ENCODE measurements around the gene ZGRF1.
"Not testable (repeated sequence)": the region's sequence is repeated elsewhere in the genome, so short reads cannot be mapped to it uniquely, and the experiment has no call there.

The ZGRF1 gene

DNA sequence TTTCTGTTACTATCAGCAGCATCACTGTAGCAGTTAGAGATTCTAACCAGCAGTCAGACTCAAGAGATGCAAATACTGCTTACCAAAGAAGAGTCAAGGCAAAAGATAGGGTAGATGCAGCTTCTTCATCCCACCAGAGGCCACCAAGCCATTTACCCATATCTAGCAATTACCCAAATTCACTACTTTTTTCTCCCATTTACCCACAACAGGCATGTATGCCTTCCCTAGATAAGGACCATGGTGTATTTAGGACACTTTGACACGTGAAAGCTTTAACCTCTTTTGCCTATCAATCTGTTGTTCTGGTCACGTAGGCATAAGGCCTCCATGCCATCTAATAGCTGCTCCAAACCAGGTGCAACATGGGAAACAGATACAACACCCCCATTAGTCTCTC lies 5.8 kb upstream of the ZGRF1 start:
- Histone ChIP-seq H3K4me3 (ENCODE audit: low read length) (no peak overlapping the region), H3K27me3 (ENCODE audit: insufficient read depth, low read length) (no peaks in the 10 kb centered on the region), H3K4me1 (ENCODE audit: insufficient read depth, low read length) (peaks cover 8% of the 10 kb centered on the region), H3K9me3 (ENCODE audit: insufficient read depth, low read depth, low read length) (no peaks in the 10 kb centered on the region), H3K9ac (ENCODE audit: low read depth, low read length) (no peak overlapping the region), H3K36me3 (ENCODE audit: insufficient read depth, low read length) (peaks cover 40% of the 10 kb centered on the region), H3K27ac (ENCODE audit: low read depth, low read length) (no peak overlapping the region; the same call in 1 of the 2 replicates)
- WGBS = 91% methylated on average over 2 of the region's 2 CpGs

DNA sequence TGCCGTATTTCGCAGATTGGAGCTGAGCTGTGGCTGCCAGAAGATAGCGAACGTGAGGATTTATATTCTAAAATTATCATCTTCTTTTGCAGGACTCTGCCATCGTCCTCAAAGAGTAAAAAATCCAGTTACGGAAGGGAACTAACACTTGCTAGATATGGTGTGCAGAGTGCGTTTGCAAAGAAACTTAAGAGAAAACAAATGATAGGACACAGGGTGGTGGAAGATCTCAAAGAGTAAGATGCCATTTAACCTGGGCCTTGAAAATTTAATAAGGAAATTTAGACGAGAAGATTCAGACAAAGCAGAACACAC lies 800 bp upstream of the ZGRF1 start:
- no peaks in the 10 kb centered on the region for H3K27me3 ChIP-seq (ENCODE audit: insufficient read depth, low read length)
- no peaks in the 10 kb centered on the region for H3K9me3 ChIP-seq (ENCODE audit: insufficient read depth, low read depth, low read length)
- H3K4me3 ChIP-seq (ENCODE audit: low read length) = peak overlapping the region; percentile 75
- WGBS = 2% methylated on average over 8 of the region's 8 CpGs
- H3K27ac ChIP-seq (ENCODE audit: low read depth, low read length) = peak overlapping the region; percentile 89
- H3K36me3 ChIP-seq (ENCODE audit: insufficient read depth, low read length) = peaks cover 25% of the 10 kb centered on the region
- H3K4me1 ChIP-seq (ENCODE audit: insufficient read depth, low read length) = peaks cover 17% of the 10 kb centered on the region
- peak overlapping the region; percentile 91 for H3K9ac ChIP-seq (ENCODE audit: low read depth, low read length)

DNA sequence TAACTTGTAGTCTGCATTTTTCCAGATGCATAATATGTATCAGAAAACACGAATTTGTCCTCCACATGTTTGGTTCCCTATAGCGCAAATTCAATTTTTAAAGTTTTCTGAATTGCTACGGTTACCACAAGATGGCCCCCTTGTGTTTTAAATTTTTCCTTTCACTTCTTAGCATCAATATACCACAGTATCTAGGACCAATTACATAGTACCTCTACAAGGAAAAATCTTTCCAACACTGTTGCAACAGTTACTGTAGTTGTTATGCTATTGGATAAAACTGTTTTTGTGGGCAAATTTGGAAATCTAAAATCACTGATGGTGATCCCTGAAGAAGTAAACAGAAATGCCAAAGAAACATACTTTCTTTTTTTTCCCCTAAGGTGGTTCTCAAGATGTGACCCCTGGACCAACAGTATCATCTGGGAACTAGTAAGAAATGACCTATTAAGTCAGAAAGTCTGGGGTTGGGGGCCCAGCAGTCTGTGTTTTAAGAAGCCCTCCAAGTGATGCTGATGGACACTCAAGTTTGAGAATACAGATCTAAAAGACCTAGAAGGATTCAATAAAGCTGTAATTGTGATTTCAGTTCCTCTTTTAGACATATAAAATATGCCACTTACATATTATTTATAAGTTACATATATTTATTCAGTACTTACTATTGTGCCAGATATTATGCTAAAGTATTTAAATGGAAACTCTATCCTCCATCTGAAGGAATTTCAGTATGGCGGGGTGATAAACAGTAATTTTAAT lies 3.1 kb downstream of the ZGRF1 start:
- no peak overlapping the region for H3K4me3 ChIP-seq (ENCODE audit: low read length)
- H3K4me1 ChIP-seq (ENCODE audit: insufficient read depth, low read length) = peaks cover 15% of the 10 kb centered on the region
- no peak overlapping the region; the same call in 1 of the 2 replicates for H3K9ac ChIP-seq (ENCODE audit: low read depth, low read length)
- 40% methylated on average over 4 of the region's 4 CpGs for WGBS
- no peak overlapping the region for H3K27ac ChIP-seq (ENCODE audit: low read depth, low read length)
- no peaks in the 10 kb centered on the region for H3K9me3 ChIP-seq (ENCODE audit: insufficient read depth, low read depth, low read length)
- peaks cover 46% of the 10 kb centered on the region for H3K36me3 ChIP-seq (ENCODE audit: insufficient read depth, low read length)
- no peaks in the 10 kb centered on the region for H3K27me3 ChIP-seq (ENCODE audit: insufficient read depth, low read length)

DNA sequence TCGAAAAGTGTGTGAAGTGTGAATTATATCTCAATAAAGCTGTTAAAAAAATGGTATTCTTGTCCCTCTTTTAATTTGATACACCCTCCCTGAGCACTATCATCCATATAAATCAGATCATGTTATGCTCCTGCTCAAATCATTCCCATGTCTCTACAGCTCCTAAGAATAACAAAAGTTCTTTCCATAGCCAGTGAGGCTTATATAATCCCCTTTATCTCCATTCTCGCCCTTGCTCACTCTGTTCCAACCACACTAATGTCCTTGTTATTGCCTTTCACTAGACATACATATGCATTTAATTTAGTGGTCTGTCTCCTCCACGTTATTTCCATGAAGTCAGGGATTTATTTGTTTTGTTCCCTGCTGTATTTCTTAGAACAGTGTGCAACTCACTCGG lies 10.5 kb downstream of the ZGRF1 start:
- Histone ChIP-seq H3K27me3 (ENCODE audit: insufficient read depth, low read length) (no peaks in the 10 kb centered on the region), H3K4me1 (ENCODE audit: insufficient read depth, low read length) (no peaks in the 10 kb centered on the region), H3K27ac (ENCODE audit: low read depth, low read length) (no peak overlapping the region), H3K36me3 (ENCODE audit: insufficient read depth, low read length) (peaks cover 83% of the 10 kb centered on the region), H3K9me3 (ENCODE audit: insufficient read depth, low read depth, low read length) (no peaks in the 10 kb centered on the region), H3K9ac (ENCODE audit: low read depth, low read length) (no peak overlapping the region), H3K4me3 (ENCODE audit: low read length) (no peak overlapping the region)
- 92% methylated on average over 4 of the region's 4 CpGs for WGBS

DNA sequence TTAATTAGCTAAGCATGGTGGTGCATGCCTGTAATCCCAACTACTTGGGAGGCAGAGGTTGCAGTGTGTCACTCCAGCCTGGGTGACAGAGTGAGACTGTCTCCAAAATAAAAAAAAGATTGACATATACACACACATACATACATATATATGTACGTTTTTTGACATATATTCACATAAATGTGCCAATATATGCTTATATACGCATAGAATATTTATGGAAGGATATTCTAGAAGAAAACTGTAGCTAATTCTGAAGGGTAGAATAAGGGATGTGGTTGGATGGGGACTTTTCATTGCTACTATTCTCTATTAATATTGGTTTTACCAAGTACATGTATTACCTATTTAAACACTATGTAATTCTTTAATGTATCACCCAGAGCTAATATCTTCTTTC lies 19.7 kb downstream of the ZGRF1 start:
- peaks cover 71% of the 10 kb centered on the region for H3K36me3 ChIP-seq (ENCODE audit: insufficient read depth, low read length)
- WGBS = 80% methylated on average over 1 of the region's 2 CpGs
- H3K27me3 ChIP-seq (ENCODE audit: insufficient read depth, low read length) = no peaks in the 10 kb centered on the region
- H3K9me3 ChIP-seq (ENCODE audit: insufficient read depth, low read depth, low read length) = no peaks in the 10 kb centered on the region
- no peak overlapping the region for H3K9ac ChIP-seq (ENCODE audit: low read depth, low read length)
- H3K27ac ChIP-seq (ENCODE audit: low read depth, low read length) = no peak overlapping the region
- no peaks in the 10 kb centered on the region for H3K4me1 ChIP-seq (ENCODE audit: insufficient read depth, low read length)
- H3K4me3 ChIP-seq (ENCODE audit: low read length) = no peak overlapping the region

DNA sequence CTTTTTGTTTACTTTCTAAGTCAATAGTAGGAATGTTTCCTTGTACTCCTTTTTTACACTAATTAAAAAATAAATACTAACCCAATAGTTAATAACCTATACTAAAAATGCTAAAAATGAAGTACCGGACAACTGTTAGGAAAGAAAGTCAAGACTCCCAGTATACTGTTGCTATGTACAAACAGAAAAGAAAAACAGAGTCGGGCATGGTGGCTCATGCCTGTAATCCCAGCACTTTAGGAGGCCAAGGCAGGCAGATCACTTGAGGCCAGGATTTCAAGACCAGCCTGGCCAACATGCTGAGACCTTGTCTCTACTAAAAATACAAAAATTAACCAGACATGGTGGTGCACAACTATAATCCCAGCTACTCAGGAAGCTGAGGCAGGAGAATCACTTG lies 23.9 kb downstream of the ZGRF1 start:
- not testable (repeated sequence) for H3K9ac ChIP-seq (ENCODE audit: low read depth, low read length); H3K4me1 ChIP-seq (ENCODE audit: insufficient read depth, low read length); H3K27ac ChIP-seq (ENCODE audit: low read depth, low read length); H3K27me3 ChIP-seq (ENCODE audit: insufficient read depth, low read length); H3K4me3 ChIP-seq (ENCODE audit: low read length); H3K9me3 ChIP-seq (ENCODE audit: insufficient read depth, low read depth, low read length)
- WGBS = 100% methylated on average over 2 of the region's 2 CpGs
- H3K36me3 ChIP-seq (ENCODE audit: insufficient read depth, low read length) = peaks cover 71% of the 10 kb centered on the region

DNA sequence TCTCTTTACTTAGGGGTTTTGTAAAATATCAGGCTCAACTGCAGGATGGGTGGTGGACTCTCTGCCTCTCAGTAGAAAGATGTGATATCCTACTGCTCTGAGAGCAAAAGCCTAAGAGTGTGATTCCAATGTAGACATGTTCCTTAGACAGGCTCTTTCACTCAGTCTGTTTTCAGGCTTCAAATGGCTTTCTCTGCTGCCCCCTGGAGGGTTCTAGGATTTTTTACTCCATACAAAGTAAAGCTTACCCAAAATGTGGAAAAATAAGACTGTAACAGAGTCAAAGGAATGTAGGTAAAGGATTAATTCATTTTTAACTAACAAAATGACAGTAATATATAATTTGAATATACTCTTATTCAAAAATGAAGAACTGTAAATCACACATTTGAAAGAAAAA lies 32.1 kb downstream of the ZGRF1 start:
- H3K36me3 ChIP-seq (ENCODE audit: insufficient read depth, low read length) = peaks cover 76% of the 10 kb centered on the region

DNA sequence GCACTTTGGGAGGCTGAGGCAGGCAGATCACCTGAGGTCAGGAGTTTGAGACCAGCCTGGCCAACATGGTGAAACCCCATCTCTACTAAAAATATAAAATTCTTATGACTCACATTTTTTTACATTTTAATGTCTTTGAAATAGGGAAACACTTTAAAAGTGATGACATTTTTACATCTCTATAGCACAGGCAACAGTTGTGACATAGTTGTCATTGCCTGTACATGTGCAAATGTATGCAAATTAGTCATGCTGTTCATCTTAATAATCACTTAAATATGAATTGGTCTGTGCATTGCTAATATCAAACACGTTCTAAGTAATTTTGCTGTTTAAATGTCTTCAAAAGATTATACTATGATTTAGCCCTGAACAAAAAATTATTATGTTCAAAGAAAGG lies 41.7 kb downstream of the ZGRF1 start:
- H3K27ac ChIP-seq (ENCODE audit: low read depth, low read length) = no peak overlapping the region
- H3K27me3 ChIP-seq (ENCODE audit: insufficient read depth, low read length) = no peaks in the 10 kb centered on the region
- WGBS = no CpG with 5 or more reads among the region's 1 CpG
- H3K36me3 ChIP-seq (ENCODE audit: insufficient read depth, low read length) = peaks cover 31% of the 10 kb centered on the region
- no peak overlapping the region for H3K4me3 ChIP-seq (ENCODE audit: low read length)
- no peaks in the 10 kb centered on the region for H3K9me3 ChIP-seq (ENCODE audit: insufficient read depth, low read depth, low read length)
- no peak overlapping the region for H3K9ac ChIP-seq (ENCODE audit: low read depth, low read length)
- H3K4me1 ChIP-seq (ENCODE audit: insufficient read depth, low read length) = no peaks in the 10 kb centered on the region

More for the DNA sequence above, 32.1 kb downstream of the ZGRF1 start:
- Histone ChIP-seq H3K27me3 (ENCODE audit: insufficient read depth, low read length) (no peaks in the 10 kb centered on the region), H3K9me3 (ENCODE audit: insufficient read depth, low read depth, low read length) (no peaks in the 10 kb centered on the region), H3K9ac (ENCODE audit: low read depth, low read length) (no peak overlapping the region), H3K4me3 (ENCODE audit: low read length) (no peak overlapping the region), H3K4me1 (ENCODE audit: insufficient read depth, low read length) (no peaks in the 10 kb centered on the region), H3K27ac (ENCODE audit: low read depth, low read length) (no peak overlapping the region)

DNA sequence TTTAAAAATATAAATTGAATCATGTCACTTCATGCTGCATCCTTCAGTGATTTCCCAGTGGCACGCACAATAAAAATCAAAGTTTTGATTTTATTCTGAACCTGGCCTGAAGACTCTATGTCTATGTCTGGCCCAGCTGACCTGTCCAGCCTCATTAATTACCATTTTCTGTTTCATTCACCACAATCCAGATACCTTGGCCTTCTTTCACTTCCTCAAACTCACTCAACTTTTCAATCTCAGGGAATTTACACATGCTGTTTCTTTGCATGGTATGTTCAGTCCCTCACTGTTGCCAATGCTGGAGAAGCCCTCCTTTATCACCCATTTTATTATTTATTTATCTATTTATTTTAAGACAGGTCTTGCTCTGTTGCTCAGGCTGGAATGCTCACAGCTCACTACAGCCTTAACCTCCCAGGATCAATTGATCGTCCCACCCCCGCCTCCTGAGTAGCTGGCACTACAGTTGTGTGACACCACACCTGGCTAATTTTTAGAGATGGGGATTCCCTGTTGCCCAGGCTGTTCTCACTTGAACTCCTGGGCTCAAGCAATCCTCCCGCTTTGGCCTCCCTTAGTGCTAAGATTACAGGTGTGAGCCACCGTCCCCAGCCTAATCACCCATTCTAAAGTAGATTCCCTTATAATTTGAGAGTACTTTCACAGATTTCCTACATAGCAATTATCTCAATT lies 43.1 kb downstream of the ZGRF1 start:
- H3K27ac ChIP-seq (ENCODE audit: low read depth, low read length) = no peak overlapping the region
- WGBS = 94% methylated on average over 5 of the region's 5 CpGs
- H3K27me3 ChIP-seq (ENCODE audit: insufficient read depth, low read length) = no peaks in the 10 kb centered on the region
- no peaks in the 10 kb centered on the region for H3K4me1 ChIP-seq (ENCODE audit: insufficient read depth, low read length)
- peaks cover 30% of the 10 kb centered on the region for H3K36me3 ChIP-seq (ENCODE audit: insufficient read depth, low read length)
- H3K4me3 ChIP-seq (ENCODE audit: low read length) = no peak overlapping the region
- H3K9ac ChIP-seq (ENCODE audit: low read depth, low read length) = no peak overlapping the region
- no peaks in the 10 kb centered on the region for H3K9me3 ChIP-seq (ENCODE audit: insufficient read depth, low read depth, low read length)

DNA sequence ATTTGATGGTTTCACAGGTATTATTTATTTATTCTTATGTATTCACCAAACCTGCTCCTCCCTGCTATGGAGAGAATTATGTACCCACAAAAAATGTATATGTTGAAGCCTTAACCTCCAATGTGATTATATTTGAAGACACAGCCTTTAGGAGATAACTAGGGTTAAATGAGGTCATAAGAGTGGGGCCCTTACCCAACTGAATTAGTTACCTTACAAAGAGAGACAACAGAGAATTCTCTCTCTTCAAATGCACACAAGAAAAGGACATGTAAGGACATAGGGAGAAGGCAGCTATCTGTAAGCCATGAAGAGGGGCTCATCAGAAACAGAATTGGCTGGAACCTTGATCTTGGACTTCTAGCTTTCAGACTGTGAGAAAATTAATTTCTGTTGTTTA lies 44.0 kb downstream of the ZGRF1 start:
- Histone ChIP-seq H3K9ac (ENCODE audit: low read depth, low read length) (no peak overlapping the region), H3K4me3 (ENCODE audit: low read length) (no peak overlapping the region), H3K36me3 (ENCODE audit: insufficient read depth, low read length) (peaks cover 34% of the 10 kb centered on the region), H3K9me3 (ENCODE audit: insufficient read depth, low read depth, low read length) (no peaks in the 10 kb centered on the region), H3K27ac (ENCODE audit: low read depth, low read length) (no peak overlapping the region), H3K4me1 (ENCODE audit: insufficient read depth, low read length) (no peaks in the 10 kb centered on the region), H3K27me3 (ENCODE audit: insufficient read depth, low read length) (no peaks in the 10 kb centered on the region)

DNA sequence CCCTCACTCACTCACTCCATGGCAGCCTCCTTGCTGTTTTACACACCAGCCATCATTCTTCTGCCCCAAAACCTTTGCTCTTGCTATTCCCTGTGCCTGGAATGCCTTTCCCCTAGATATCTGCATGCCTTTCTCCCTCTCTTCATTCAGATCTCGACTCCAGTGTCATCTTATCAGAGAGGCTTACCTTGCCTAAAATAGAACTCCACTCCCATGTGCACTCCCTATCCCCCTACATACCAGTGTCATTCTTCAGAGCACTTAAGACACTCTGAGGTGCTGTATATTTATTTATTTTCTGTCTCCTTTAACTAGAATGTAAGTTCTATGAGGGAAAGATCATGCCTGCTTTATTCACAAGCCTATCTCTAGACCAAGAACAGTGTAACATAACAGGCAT lies 45.1 kb downstream of the ZGRF1 start:
- no peaks in the 10 kb centered on the region for H3K27me3 ChIP-seq (ENCODE audit: insufficient read depth, low read length)
- H3K4me3 ChIP-seq (ENCODE audit: low read length) = no peak overlapping the region
- peaks cover 44% of the 10 kb centered on the region for H3K36me3 ChIP-seq (ENCODE audit: insufficient read depth, low read length)
- H3K4me1 ChIP-seq (ENCODE audit: insufficient read depth, low read length) = no peaks in the 10 kb centered on the region
- H3K9ac ChIP-seq (ENCODE audit: low read depth, low read length) = no peak overlapping the region
- no peaks in the 10 kb centered on the region for H3K9me3 ChIP-seq (ENCODE audit: insufficient read depth, low read depth, low read length)
- WGBS = 83% methylated on average over 1 of the region's 1 CpG
- H3K27ac ChIP-seq (ENCODE audit: low read depth, low read length) = no peak overlapping the region

DNA sequence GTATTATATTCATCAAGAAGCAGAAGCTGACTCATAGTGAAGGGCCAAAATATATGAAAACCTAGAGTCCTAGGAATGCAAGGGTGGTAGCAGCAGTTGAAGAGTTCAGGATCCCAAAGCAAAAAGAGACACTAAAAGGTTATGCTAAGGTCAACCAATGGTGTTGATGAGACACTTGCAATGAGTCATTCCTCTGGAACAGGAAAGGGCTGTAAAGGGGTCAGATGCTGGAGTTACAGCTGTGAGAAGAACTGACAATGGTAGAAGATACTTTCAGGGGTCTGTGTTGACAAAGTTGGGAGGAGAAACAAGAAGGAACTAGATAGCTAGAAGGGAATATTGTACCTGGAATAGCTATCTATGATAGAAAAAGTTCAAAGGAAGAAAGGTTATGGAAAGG lies 47.5 kb downstream of the ZGRF1 start:
- H3K36me3 ChIP-seq (ENCODE audit: insufficient read depth, low read length) = peaks cover 62% of the 10 kb centered on the region
- H3K27ac ChIP-seq (ENCODE audit: low read depth, low read length) = no peak overlapping the region
- H3K4me3 ChIP-seq (ENCODE audit: low read length) = no peak overlapping the region
- H3K27me3 ChIP-seq (ENCODE audit: insufficient read depth, low read length) = no peaks in the 10 kb centered on the region
- H3K9ac ChIP-seq (ENCODE audit: low read depth, low read length) = no peak overlapping the region
- no peaks in the 10 kb centered on the region for H3K4me1 ChIP-seq (ENCODE audit: insufficient read depth, low read length)
- H3K9me3 ChIP-seq (ENCODE audit: insufficient read depth, low read depth, low read length) = no peaks in the 10 kb centered on the region
